Upper lobe of left lung (tissue), 6 donors: ENCODE measurements around the gene MAGOH. TPM values are rescaled to one million over a fixed set of nuclear protein-coding genes. Genes with fewer than 3 reads are reported as not detected.

Experiments used
- ATAC-seq, 2 donors: fragments of 200-7000 bp; cut with Tn5 transposase; one replicate each; pipeline ENCODE4 v1.9.1; 2022; ENCODE audit warnings: mild to moderate bottlenecking in 2 of 2, moderate library complexity in 2 of 2; ENCODE audit not compliant: low FRiP score in 2 of 2
- DNase-seq, 2 donors: peaks; one replicate each; pipeline ENCODE4 v3.0.0-alpha.2; 2019 to 2020
- H3K27ac ChIP-seq, 4 donors: fragments of 200-600 bp; sonication (generic); one replicate each; pipeline ENCODE4 v1.5.1; 2016 to 2019
- H3K27me3 ChIP-seq, 4 donors: fragments of 200-600 bp; sonication (generic); one replicate each; pipeline ENCODE4 v1.5.1; 2017 to 2019
- H3K36me3 ChIP-seq, 4 donors: fragments of 200-600 bp; sonication (generic); one replicate each; pipeline ENCODE4 v1.5.1; 2016 to 2019
- H3K4me1 ChIP-seq, 4 donors: fragments of 200-600 bp; sonication (generic); one replicate each; pipeline ENCODE4 v1.5.1; 2018 to 2019
- H3K4me3 ChIP-seq, 4 donors: fragments of 200-600 bp; sonication (generic); one replicate each; pipeline ENCODE4 v1.5.1; 2017 to 2019; ENCODE audit warnings: mild to moderate bottlenecking in 2 of 4, moderate library complexity in 1 of 4
- H3K9me3 ChIP-seq, 4 donors: fragments of 200-600 bp; sonication (generic); one replicate each; pipeline ENCODE4 v1.5.1; 2018 to 2019
- CTCF ChIP-seq, 6 experiments: fragments of 450-650 bp in 4 of 6; fragments of 200-600 bp in 2 of 6; sonication (generic) in 2 of 6; IDR thresholded peaks; one replicate each; pipeline ENCODE4 v1.5.1; 2016 to 2019; ENCODE audit warnings: antibody characterized with exemption in 6 of 6
- EP300 ChIP-seq, 4 donors: sonication (generic); formaldehyde crosslinking; IDR thresholded peaks; one replicate each; pipeline ENCODE4 v1.5.1; 2017; ENCODE audit warnings: antibody characterized with exemption in 4 of 4, control low read depth in 2 of 4
- POLR2A ChIP-seq, 4 donors: fragments of 450-650 bp; IDR thresholded peaks; one replicate each; pipeline ENCODE4 v1.5.1; 2016 to 2017; ENCODE audit warnings: antibody characterized with exemption in 4 of 4, mild to moderate bottlenecking in 2 of 4
- POLR2AphosphoS5 ChIP-seq, 2 donors: sonication (generic); formaldehyde crosslinking; IDR thresholded peaks; one replicate each; pipeline ENCODE4 v1.5.1; 2017; ENCODE audit warnings: antibody characterized with exemption in 2 of 2
- WGBS, 2 donors: methylation state at CpG; one replicate each; pipeline ENCODE4 v1.1.5; 2017 to 2018; 5-methylcytosine and 5-hydroxymethylcytosine counted together
- total RNA-seq, 6 donors: library from RNA; depleted of rRNA in 4 of 6; stranded (reverse); fragments of >200 nt in 4 of 6; gene quantifications; one replicate each; pipeline versions ENCODE4 v1.1.0 to v1.2.1, GENCODE V29; 2016 to 2021
- donor health status: DM: no; HTN: no; CAD: no; lungs with moderate emphysema.
- donor health status: DM: no; HTN: yes; CAD: no; lungs with severe emphysema.

MAGOH gene
- total RNA-seq, 6 donors from 2014 or later: 18.6 to 49.8 (median 33.8) TPM

- Histone ChIP-seq H3K9me3 (no peaks in the 10 kb centered on the region), H3K27ac (no peak overlapping the region), H3K27me3 (no peaks in the 10 kb centered on the region), H3K4me1 (no peaks in the 10 kb centered on the region), H3K4me3 (no peak overlapping the region), H3K36me3 (no peaks in the 10 kb centered on the region)
- DNase-seq (no peak), ATAC-seq (no peak)
- 92 to 100% methylated on average over 3 to 5 of the region's 5 CpGs for WGBS, 2 donors
- no peak for TF ChIP-seq POLR2A (IDR thresholded peaks at IDR 0.05)
- TF ChIP-seq CTCF (IDR thresholded peaks at IDR 0.05): no peak
- TF ChIP-seq EP300 (IDR thresholded peaks at IDR 0.05): no peak
- no peak for TF ChIP-seq POLR2AphosphoS5 (IDR thresholded peaks at IDR 0.05)
Observed at GRCh38 chr1:53271446-53272090, 33.2 kb upstream of the MAGOH start.

GRCh38 chr1:53270873-53271272, 32.6 kb upstream of the MAGOH start:
- ATAC-seq (no peak), DNase-seq (no peak)
- Histone ChIP-seq H3K27ac (no peak overlapping the region), H3K4me3 (no peak overlapping the region), H3K36me3 (no peaks in the 10 kb centered on the region), H3K4me1 (no peaks in the 10 kb centered on the region), H3K9me3 (no peaks in the 10 kb centered on the region), H3K27me3 (no peaks in the 10 kb centered on the region)
- 92 to 95% methylated on average over 8 of the region's 8 CpGs for WGBS, 2 donors
- no peak for TF ChIP-seq POLR2AphosphoS5 (IDR thresholded peaks at IDR 0.05)
- no peak for TF ChIP-seq POLR2A (IDR thresholded peaks at IDR 0.05)
- no peak for TF ChIP-seq CTCF (IDR thresholded peaks at IDR 0.05)
- no peak for TF ChIP-seq EP300 (IDR thresholded peaks at IDR 0.05)

GRCh38 chr1:53270107-53270506, 31.8 kb upstream of the MAGOH start:
- H3K27ac ChIP-seq: no peak overlapping the region
- no peaks in the 10 kb centered on the region for H3K27me3 ChIP-seq
- no peaks in the 10 kb centered on the region for H3K36me3 ChIP-seq
- 71 to 85% methylated on average over 1 of the region's 1 CpG for WGBS, 2 donors
- no peaks in the 10 kb centered on the region for H3K4me1 ChIP-seq
- TF ChIP-seq POLR2AphosphoS5 (IDR thresholded peaks at IDR 0.05) (no peak), POLR2A (IDR thresholded peaks at IDR 0.05) (no peak), EP300 (IDR thresholded peaks at IDR 0.05) (no peak), CTCF (IDR thresholded peaks at IDR 0.05) (no peak)
- H3K9me3 ChIP-seq: no peaks in the 10 kb centered on the region
- H3K4me3 ChIP-seq: no peak overlapping the region
- ATAC-seq (no peak), DNase-seq (no peak)

GRCh38 chr1:53267761-53268160, 29.4 kb upstream of the MAGOH start:
- ATAC-seq (no peak), DNase-seq (no peak)
- Histone ChIP-seq H3K4me1 (no peaks in the 10 kb centered on the region), H3K9me3 (no peaks in the 10 kb centered on the region), H3K36me3 (peaks cover 0 to 8% (median 2%) of the 10 kb centered on the region in 4 donors), H3K4me3 (no peak overlapping the region), H3K27me3 (no peaks in the 10 kb centered on the region), H3K27ac (no peak overlapping the region)
- TF ChIP-seq EP300 (IDR thresholded peaks at IDR 0.05) (no peak), CTCF (IDR thresholded peaks at IDR 0.05) (no peak)

- H3K36me3 ChIP-seq: peaks cover 0 to 8% (median 2%) of the 10 kb centered on the region in 4 donors
- TF ChIP-seq CTCF (IDR thresholded peaks at IDR 0.05) (peak in 1 of 6 experiments; percentile 11), POLR2AphosphoS5 (IDR thresholded peaks at IDR 0.05) (no peak)
- DNase-seq: no peak
- no peaks in the 10 kb centered on the region for H3K27me3 ChIP-seq
- H3K27ac ChIP-seq: no peak overlapping the region
- no peak overlapping the region for H3K4me3 ChIP-seq
- no peaks in the 10 kb centered on the region for H3K9me3 ChIP-seq
- no peak for ATAC-seq
- no peaks in the 10 kb centered on the region for H3K4me1 ChIP-seq
Observed at GRCh38 chr1:53266038-53266437, 27.7 kb upstream of the MAGOH start.
